Activated naive CD4-positive, alpha-beta T cell treated with anti-CD3 and anti-CD28 coated beads, Interleukin-2, amount 10 ng/mL, durations not matched to agents 7 days and 5 days (primary cell): Measurements from ENCODE around the gene SDE2.

ENCODE experiments used
- CTCF ChIA-PET: fragments of 350-600 bp; sonication (Branson Sonifier 250); formaldehyde crosslinking; loops from one replicate; lab custom pipeline; 2021; ENCODE audit warnings: antibody characterized with exemption; lab: Charles Lee
- DNase-seq: peaks from one replicate; pipeline ENCODE4 v3.0.0-alpha.2; 2020
- H3K27ac Mint-ChIP-seq: one replicate; pipeline ENCODE4 v1.8.0; 2021; ENCODE audit warnings: mild to moderate bottlenecking, moderate library complexity, mixed read lengths
- H3K27me3 Mint-ChIP-seq: one replicate; pipeline ENCODE4 v1.8.0; 2021; ENCODE audit warnings: mild to moderate bottlenecking, mixed read lengths
- H3K36me3 Mint-ChIP-seq: one replicate; pipeline ENCODE4 v1.8.0; 2021; ENCODE audit warnings: mixed read lengths
- H3K4me1 Mint-ChIP-seq: one replicate; pipeline ENCODE4 v1.8.0; 2021; ENCODE audit warnings: mixed read lengths
- H3K4me3 Mint-ChIP-seq: one replicate; pipeline ENCODE4 v1.8.0; 2021; ENCODE audit warnings: mild to moderate bottlenecking, moderate library complexity, mixed read lengths
- H3K9me3 Mint-ChIP-seq: one replicate; pipeline ENCODE4 v1.8.0; 2021; ENCODE audit warnings: mixed read lengths

SDE2 gene

GRCh38 chr1:225954753-225955152 is 44.4 kb downstream of the SDE2 start:
- H3K9me3 Mint-ChIP-seq, result no peaks in the 10 kb centered on the region
- no peak overlapping the region for H3K27ac Mint-ChIP-seq
- H3K27me3 Mint-ChIP-seq, result peaks cover 49% of the 10 kb centered on the region
- no peak overlapping the region for H3K4me3 Mint-ChIP-seq
- CTCF ChIA-PET, result interaction anchor here (1.2 kb wide), 2 partner anchors 8 to 63 kb away, joined by 3 to 4 read pairs; no protein-coding TSS in a partner anchor
- DNase-seq, result no peak
- no peaks in the 10 kb centered on the region for H3K36me3 Mint-ChIP-seq
- no peaks in the 10 kb centered on the region for H3K4me1 Mint-ChIP-seq

- peaks cover 59% of the 10 kb centered on the region for H3K27me3 Mint-ChIP-seq
- H3K36me3 Mint-ChIP-seq, result no peaks in the 10 kb centered on the region
- no peak overlapping the region for H3K27ac Mint-ChIP-seq
- no peak overlapping the region for H3K4me3 Mint-ChIP-seq
- no peaks in the 10 kb centered on the region for H3K9me3 Mint-ChIP-seq
- no peak for DNase-seq
- CTCF ChIA-PET, result no interaction called here
- H3K4me1 Mint-ChIP-seq, result no peaks in the 10 kb centered on the region
Measured at GRCh38 chr1:225953315-225953714, 45.8 kb downstream of the SDE2 start.

GRCh38 chr1:225950905-225951497 is 48.1 kb downstream of the SDE2 start:
- no peak for DNase-seq
- Mint-ChIP-seq H3K27me3 (peaks cover 69% of the 10 kb centered on the region), H3K4me3 (no peak overlapping the region), H3K27ac (no peak overlapping the region), H3K36me3 (no peaks in the 10 kb centered on the region), H3K9me3 (no peaks in the 10 kb centered on the region), H3K4me1 (peaks cover under 1% of the 10 kb centered on the region)
- CTCF ChIA-PET, result no interaction called here

- no peaks in the 10 kb centered on the region for H3K36me3 Mint-ChIP-seq
- H3K27ac Mint-ChIP-seq, result no peak overlapping the region
- no peaks in the 10 kb centered on the region for H3K9me3 Mint-ChIP-seq
- no peak overlapping the region for H3K4me3 Mint-ChIP-seq
- H3K27me3 Mint-ChIP-seq, result peaks cover 80% of the 10 kb centered on the region
- CTCF ChIA-PET, result interaction anchor here (0.9 to 2.1 kb wide), 2 partner anchors 11 to 14 kb away, joined by 3 to 5 read pairs; no protein-coding TSS in a partner anchor
- peaks cover 16% of the 10 kb centered on the region for H3K4me1 Mint-ChIP-seq
- no peak for DNase-seq
Measured at GRCh38 chr1:225949041-225949440, 50.1 kb downstream of the SDE2 start.

GRCh38 chr1:225946803-225947202 is 52.3 kb downstream of the SDE2 start:
- Mint-ChIP-seq H3K27me3 (peaks cover 65% of the 10 kb centered on the region), H3K27ac (no peak overlapping the region), H3K4me3 (no peak overlapping the region), H3K4me1 (peaks cover 16% of the 10 kb centered on the region), H3K9me3 (no peaks in the 10 kb centered on the region), H3K36me3 (no peaks in the 10 kb centered on the region)
- no peak for DNase-seq
- CTCF ChIA-PET, result no interaction called here

- Mint-ChIP-seq H3K9me3 (no peaks in the 10 kb centered on the region), H3K4me1 (peaks cover 19% of the 10 kb centered on the region), H3K27me3 (peaks cover 62% of the 10 kb centered on the region), H3K4me3 (no peak overlapping the region), H3K27ac (no peak overlapping the region), H3K36me3 (no peaks in the 10 kb centered on the region)
- CTCF ChIA-PET, result interaction anchor here (0.8 to 1.8 kb wide), 2 partner anchors 17 to 41 kb away, joined by 3 to 4 read pairs; no protein-coding TSS in a partner anchor
- no peak for DNase-seq
Measured at GRCh38 chr1:225946082-225946620, 53.0 kb downstream of the SDE2 start.

- Mint-ChIP-seq H3K9me3 (no peaks in the 10 kb centered on the region), H3K27ac (no peak overlapping the region)
Measured at GRCh38 chr1:225945564-225945963, 53.6 kb downstream of the SDE2 start.

GRCh38 chr1:225944951-225945350 is 54.2 kb downstream of the SDE2 start:
- Mint-ChIP-seq H3K27ac (no peak overlapping the region), H3K4me3 (no peak overlapping the region)
- no peak for DNase-seq

More at GRCh38 chr1:225945564-225945963, 53.6 kb downstream of the SDE2 start:
- H3K4me1 Mint-ChIP-seq, result peaks cover 19% of the 10 kb centered on the region
- CTCF ChIA-PET, result interaction anchor here (0.6 to 1.8 kb wide), 3 partner anchors 17 to 136 kb away, joined by 3 to 4 read pairs (median 3); partner anchors contain the start of gene EPHX1
- DNase-seq, result no peak
- H3K27me3 Mint-ChIP-seq, result peaks cover 56% of the 10 kb centered on the region
- no peaks in the 10 kb centered on the region for H3K36me3 Mint-ChIP-seq
- H3K4me3 Mint-ChIP-seq, result no peak overlapping the region

GRCh38 chr1:225944387-225944786 is 54.8 kb downstream of the SDE2 start:
- CTCF ChIA-PET, result interaction anchor here (1.1 to 1.8 kb wide), 3 partner anchors 43 to 470 kb away, joined by 3 to 6 read pairs (median 4); no protein-coding TSS in a partner anchor
- no peaks in the 10 kb centered on the region for H3K9me3 Mint-ChIP-seq
- H3K4me1 Mint-ChIP-seq, result peaks cover 19% of the 10 kb centered on the region
- no peaks in the 10 kb centered on the region for H3K36me3 Mint-ChIP-seq
- no peak for DNase-seq
- peaks cover 49% of the 10 kb centered on the region for H3K27me3 Mint-ChIP-seq
- no peak overlapping the region for H3K4me3 Mint-ChIP-seq
- H3K27ac Mint-ChIP-seq, result no peak overlapping the region

More at GRCh38 chr1:225944951-225945350, 54.2 kb downstream of the SDE2 start:
- no peaks in the 10 kb centered on the region for H3K9me3 Mint-ChIP-seq
- H3K4me1 Mint-ChIP-seq, result peaks cover 19% of the 10 kb centered on the region
- CTCF ChIA-PET, result interaction anchor here (0.6 to 1.8 kb wide), 4 partner anchors 42 to 470 kb away, joined by 3 to 6 read pairs (median 4); no protein-coding TSS in a partner anchor
- H3K36me3 Mint-ChIP-seq, result no peaks in the 10 kb centered on the region
- H3K27me3 Mint-ChIP-seq, result peaks cover 53% of the 10 kb centered on the region

GRCh38 chr1:225943582-225943981 is 55.6 kb downstream of the SDE2 start:
- H3K27ac Mint-ChIP-seq, result no peak overlapping the region
- CTCF ChIA-PET, result interaction anchor here (1.1 to 1.3 kb wide), 2 partner anchors 463 to 469 kb away, joined by 3 to 6 read pairs; no protein-coding TSS in a partner anchor

GRCh38 chr1:225942574-225942973 is 56.6 kb downstream of the SDE2 start:
- Mint-ChIP-seq H3K4me1 (peaks cover 19% of the 10 kb centered on the region), H3K36me3 (no peaks in the 10 kb centered on the region), H3K27ac (no peak overlapping the region), H3K4me3 (no peak overlapping the region), H3K27me3 (peaks cover 39% of the 10 kb centered on the region), H3K9me3 (no peaks in the 10 kb centered on the region)
- no peak for DNase-seq
- CTCF ChIA-PET, result no interaction called here

More at GRCh38 chr1:225943582-225943981, 55.6 kb downstream of the SDE2 start:
- Mint-ChIP-seq H3K9me3 (no peaks in the 10 kb centered on the region), H3K4me3 (no peak overlapping the region), H3K4me1 (peaks cover 19% of the 10 kb centered on the region), H3K27me3 (peaks cover 47% of the 10 kb centered on the region), H3K36me3 (no peaks in the 10 kb centered on the region)
- no peak for DNase-seq

- DNase-seq, result no peak
- Mint-ChIP-seq H3K27me3 (peaks cover 33% of the 10 kb centered on the region), H3K4me3 (no peak overlapping the region), H3K36me3 (no peaks in the 10 kb centered on the region), H3K27ac (no peak overlapping the region), H3K4me1 (peaks cover 19% of the 10 kb centered on the region), H3K9me3 (no peaks in the 10 kb centered on the region)
- CTCF ChIA-PET, result no interaction called here
Measured at GRCh38 chr1:225941942-225942222, 57.3 kb downstream of the SDE2 start.

GRCh38 chr1:225941187-225941941 is 57.8 kb downstream of the SDE2 start, which contains the start of gene LEFTY2:
TSS of gene LEFTY2 (minus strand) at chr1:225941220. CDS start at chr1:225941140, 80 bp downstream.
- CTCF ChIA-PET, result interaction anchor here (0.8 to 1.5 kb wide), 2 partner anchors 22 to 39 kb away, joined by 3 read pairs; no protein-coding TSS in a partner anchor

More at GRCh38 chr1:225941187-225941941, 57.8 kb downstream of the SDE2 start, which contains the start of gene LEFTY2:
- H3K27me3 Mint-ChIP-seq, result peaks cover 30% of the 10 kb centered on the region
- no peak within 1 kb of the TSS for H3K27ac Mint-ChIP-seq
- no peaks in the 10 kb centered on the region for H3K9me3 Mint-ChIP-seq
- H3K4me3 Mint-ChIP-seq, result no peak within 1 kb of the TSS
- no peaks in the 10 kb centered on the region for H3K36me3 Mint-ChIP-seq
- no peak for DNase-seq
- peaks cover 19% of the 10 kb centered on the region for H3K4me1 Mint-ChIP-seq
